NCI-H2227 (cell line): ENCODE results near the gene SNRPA1.
A peak's percentile ranks its signal among the peaks of the same experiment; 100 is the strongest.

Experiments used
- DNase-seq: peaks from one replicate; lab custom pipeline; 2025; ENCODE audit not compliant: unreplicated experiment; lab: John Stamatoyannopoulos, UW

SNRPA1 gene

DNA sequence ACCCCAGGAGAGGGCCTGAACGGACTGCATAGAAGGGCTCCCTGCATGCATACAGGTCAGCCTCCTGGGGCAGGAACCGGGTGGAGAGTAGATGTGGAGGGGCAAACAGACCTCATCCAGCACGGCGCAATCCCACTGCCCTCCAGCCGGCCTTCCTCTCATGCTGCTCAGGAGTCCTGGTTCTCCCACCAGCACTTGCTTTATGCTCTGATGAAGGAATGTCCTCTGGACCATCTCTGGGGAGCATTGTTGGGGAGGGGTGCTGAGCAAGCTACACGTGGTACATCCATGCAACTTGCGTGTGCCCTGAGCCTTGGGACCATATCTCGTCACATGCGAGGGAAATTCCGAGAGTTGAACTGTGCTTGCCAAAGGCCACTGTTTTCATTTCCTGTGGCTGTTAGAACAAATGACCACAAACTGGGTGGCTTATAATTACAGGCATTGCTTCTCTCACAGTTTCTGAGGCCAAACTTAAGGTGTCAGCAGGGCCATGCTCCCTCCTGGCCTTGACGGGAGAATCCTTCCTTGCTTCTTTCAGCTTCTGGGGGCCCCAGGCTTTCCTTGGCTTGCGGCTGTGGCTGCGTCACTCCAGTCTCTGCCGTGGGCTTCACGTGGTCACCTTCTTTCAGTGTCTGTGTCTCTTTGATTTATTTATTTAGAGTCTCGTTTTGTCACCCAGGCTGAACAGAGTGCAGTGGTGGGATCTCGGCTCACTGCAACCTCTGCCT lies 30.0 kb downstream of the SNRPA1 start:
- DNase-seq: no peak

DNA sequence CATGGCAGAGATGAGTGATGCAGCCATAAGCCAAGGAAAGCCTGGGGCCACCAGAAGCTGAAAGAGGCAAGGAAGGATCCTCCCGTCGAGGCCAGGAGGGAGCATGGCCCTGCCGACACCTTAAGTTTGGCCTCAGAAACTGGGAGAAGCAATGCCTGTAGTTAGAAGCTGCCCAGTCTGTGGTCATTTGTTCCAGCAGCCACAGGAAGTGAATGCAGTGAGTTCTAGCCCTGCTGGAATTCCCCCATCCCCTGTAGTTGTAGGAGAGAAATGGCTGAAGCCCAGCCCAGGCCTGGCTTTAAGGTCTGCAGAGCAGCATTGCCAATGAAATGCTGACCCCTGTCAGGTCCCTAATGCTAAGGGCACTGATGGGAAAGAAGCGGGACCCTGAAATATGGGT lies 31.0 kb downstream of the SNRPA1 start:
- DNase-seq: no peak

DNA sequence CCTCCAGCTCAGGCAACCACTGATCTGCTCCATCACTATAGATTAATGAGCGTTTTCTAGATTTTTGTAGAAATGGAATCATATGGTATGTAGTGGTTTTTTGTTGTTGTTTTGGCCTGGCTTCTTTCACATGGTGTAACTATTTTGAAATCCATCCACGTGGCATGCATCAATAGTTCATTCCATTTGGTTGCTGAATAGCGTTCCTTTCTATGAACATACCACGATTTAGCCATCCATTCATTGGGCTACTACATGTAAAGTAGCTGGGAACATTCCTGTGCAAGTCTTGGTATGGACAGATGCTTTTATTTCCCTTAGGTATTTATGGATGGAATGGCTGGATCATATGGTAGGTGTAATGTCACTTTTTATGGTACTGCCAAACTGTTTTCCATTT lies 32.5 kb downstream of the SNRPA1 start:
- DNase-seq: no peak

DNA sequence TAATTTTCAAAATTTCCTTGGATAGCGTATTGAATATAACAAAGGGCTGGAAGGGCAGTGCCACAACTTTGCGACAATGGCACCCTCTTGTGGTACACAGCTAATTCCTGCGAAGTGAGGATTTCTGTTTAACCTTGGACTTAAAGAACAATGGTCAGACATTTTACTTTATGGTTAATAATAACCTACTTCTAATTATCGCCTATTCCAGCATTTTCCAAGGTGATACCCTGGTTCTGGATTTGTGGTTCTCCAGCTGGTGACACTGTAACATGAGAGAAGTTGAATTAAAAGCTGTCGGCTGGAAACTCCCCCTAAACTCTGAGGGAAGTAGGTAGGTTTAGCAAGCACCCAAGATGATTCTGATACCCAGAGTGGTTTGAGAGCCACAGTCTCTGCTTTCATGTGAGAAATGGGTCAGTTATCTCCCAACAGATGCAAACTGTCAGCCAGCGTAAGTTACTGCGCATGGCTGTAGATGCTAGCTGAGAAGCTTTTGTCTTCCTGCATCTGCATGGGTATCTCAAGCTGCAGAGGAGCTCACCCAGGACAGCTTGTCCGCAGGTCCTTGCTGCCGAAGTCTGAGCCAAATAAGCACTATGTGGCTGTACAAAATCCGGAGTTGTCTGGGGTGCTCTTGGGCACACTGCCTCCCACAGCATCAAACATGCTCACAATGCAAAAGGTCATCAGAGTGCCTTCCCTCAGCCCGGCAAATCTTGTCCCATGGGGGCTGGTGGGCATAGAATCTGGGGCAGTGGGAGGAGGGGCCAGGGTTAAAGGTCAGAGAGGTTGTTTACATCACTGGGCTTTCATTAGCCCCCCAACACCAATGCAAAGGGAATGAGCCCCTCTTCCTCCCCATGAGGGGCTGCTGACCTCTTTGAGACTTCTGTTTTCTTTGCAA lies 36.6 kb downstream of the SNRPA1 start:
- peak; percentile 63 for DNase-seq

DNA sequence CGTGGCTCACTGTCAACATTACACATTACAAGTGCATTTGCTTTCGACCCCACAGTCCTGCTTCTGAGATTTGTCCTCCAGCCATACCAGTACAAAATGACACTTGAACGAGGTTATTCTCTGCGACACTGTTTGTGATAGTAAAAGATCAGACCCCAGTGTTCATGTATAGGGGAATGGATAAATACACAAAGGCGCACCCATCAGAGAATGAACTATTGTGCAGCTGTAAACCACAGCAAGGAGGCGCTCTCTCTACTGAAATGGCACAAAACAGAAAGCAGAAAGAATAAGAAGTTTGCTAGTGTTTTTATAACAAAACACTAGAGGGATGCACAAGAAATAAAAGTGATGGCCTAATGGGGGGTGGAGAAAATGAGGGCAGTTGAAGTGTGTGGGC lies 38.3 kb downstream of the SNRPA1 start:
- DNase-seq: no peak

DNA sequence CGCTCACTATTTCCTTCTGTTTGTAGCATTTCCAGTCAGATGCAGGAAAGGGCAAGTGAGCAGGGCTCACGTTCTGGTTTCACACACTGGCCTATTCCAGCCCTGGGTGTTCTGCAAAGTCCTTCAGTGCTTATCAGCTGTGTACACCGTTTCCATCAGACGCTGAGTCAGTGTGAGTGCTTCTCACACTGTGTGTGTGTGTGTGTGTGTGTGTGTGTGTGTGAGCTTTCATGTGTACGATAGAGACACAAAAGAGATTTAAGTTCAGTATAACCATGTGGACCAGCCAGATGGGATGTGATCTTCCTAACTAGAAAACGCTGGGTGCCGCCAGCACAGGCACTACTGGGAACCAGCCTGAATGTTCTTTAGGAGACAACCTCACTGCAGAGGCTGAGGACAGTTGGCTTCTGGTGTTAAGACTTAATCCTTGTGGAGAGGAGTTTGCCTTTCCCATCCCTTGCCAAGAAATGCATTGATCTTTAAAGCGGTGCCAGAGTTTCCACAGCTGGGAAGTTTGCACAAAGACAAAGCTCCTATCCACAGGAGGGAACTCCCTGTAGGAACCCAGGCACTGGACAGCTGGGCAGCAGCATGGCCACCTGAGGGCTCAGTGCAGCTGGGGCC lies 39.3 kb downstream of the SNRPA1 start:
- DNase-seq: peak; percentile 54

DNA sequence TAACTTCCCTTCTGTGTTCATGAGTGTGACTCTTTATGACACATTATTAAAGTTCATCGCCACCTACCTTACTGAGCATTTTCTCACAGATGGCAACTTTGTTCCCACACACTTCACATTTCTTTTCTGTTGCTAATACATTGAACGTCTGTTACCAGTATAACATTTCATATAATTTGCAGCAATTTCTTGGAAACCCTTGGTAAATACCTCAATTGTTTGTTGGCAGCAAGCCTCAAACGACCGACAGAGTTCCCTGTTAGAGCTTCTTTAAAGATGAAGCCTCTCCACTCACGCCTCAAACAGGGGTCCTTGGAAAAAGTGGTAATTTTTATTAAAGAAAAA lies 40.0 kb downstream of the SNRPA1 start:
- DNase-seq: peak; percentile 8

DNA sequence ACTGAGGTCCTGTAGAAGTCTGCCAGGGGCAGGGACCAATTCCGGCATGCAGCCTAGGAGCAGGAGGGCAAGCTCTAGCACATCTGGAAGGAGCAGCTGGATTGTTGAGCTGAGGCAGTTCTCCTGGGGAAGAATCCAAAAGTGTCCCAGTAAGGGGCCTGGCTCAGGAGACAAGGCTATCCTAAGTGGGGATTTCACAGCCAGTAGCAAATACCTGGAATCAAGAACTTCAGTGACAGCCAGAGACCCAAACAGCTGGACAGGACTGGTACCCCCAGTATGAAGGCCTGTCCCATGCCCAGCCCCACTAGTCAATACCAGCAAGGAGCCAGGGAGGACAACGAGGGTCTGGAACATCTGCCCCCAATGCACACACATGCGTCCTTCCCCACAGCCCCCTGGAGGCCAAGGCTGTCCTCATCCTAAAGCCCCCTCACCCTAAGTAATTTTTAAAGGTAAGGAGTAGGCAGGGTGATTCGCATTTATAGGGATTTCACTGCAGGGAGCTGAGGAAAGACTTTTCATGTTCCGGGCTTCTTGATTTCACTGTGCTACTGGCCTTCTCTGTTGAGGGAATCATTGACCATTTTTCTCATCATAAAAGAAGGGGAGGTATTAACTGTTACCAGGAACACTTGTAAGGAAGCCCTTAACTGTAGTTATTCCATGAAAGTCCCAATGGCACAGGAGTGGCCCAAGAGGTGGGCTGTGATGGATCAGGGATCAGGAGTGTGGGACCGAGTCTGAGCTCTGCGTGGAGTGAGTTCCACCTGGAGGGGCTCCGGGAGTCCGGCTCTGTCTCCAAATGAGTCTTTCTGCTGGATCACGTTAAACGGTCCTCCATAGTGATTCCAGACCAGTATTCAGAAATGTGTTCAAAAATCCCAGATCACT lies 40.6 kb downstream of the SNRPA1 start:
- DNase-seq: no peak

DNA sequence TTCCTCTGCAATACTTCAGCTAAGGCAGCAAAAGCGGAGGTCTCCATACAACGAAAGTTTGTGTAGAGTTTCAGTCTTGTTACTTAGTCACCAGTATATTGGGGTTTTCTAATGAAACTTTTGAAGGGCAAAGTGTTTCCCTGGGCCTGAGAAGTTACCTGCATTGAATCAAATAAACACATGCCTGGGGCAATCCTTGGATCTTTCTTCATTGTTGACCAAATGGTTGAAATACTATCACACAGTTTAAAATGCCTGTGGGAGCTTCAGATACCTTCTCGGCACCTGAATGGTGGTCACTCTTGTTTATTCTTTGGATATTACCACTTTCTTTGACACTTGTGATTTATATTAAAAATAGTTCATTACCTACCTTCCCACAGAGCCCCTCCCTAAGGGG lies 42.2 kb downstream of the SNRPA1 start:
- no peak for DNase-seq

DNA sequence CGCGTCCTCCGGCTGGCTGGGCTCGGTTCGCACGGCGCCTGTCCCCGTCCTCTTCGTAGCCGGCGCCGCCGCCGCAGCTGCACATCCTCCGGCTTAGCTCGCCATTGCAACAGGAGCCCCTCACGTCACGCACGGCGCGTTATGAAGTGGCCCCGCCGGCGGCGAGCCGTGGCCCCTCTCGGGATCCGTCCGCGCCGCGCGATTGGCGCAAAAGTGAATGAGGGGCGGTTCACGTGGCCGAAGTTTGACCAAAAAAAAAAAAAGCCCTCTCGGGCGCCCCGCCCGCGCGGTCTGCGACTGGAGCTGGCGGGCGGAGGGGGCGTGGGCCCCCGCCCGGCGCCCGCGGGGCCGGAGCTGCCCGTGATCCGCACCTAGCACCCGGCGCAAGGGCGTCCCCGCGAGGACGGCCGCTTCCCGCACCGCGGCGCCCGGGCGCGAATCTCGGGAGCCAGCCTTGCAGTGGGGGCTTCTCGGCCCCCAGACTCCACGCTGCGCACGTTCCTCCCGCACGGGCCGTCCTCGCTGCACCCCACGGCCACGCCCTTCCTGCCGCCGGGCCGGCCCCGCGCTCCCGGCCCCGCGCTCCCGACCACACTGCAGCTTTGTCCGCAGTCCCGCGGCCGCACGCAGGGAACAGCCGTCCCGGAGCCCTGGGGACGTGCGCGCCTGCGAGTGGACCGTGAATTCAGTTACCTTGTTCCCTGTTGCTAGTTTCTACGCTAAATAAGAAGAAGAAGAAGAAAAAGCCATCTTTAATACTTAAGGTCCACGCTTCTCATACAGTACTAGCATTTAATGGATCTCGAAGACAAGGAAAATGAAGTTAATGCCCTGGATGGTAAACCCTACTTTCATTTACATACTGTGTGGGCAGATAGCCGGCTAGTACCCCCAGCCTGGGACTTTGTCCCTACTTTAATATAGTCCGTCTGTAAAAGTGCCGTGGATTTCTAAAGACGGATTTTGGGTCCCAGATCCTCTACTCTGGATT lies 42.9 kb downstream of the SNRPA1 start, which contains the start of gene CHSY1:
CHSY1 (minus strand) TSS at position 219 of the 991 bp plus-strand sequence. CDS start 592 bp downstream, outside the sequence.
- DNase-seq: peak; percentile 87

DNA sequence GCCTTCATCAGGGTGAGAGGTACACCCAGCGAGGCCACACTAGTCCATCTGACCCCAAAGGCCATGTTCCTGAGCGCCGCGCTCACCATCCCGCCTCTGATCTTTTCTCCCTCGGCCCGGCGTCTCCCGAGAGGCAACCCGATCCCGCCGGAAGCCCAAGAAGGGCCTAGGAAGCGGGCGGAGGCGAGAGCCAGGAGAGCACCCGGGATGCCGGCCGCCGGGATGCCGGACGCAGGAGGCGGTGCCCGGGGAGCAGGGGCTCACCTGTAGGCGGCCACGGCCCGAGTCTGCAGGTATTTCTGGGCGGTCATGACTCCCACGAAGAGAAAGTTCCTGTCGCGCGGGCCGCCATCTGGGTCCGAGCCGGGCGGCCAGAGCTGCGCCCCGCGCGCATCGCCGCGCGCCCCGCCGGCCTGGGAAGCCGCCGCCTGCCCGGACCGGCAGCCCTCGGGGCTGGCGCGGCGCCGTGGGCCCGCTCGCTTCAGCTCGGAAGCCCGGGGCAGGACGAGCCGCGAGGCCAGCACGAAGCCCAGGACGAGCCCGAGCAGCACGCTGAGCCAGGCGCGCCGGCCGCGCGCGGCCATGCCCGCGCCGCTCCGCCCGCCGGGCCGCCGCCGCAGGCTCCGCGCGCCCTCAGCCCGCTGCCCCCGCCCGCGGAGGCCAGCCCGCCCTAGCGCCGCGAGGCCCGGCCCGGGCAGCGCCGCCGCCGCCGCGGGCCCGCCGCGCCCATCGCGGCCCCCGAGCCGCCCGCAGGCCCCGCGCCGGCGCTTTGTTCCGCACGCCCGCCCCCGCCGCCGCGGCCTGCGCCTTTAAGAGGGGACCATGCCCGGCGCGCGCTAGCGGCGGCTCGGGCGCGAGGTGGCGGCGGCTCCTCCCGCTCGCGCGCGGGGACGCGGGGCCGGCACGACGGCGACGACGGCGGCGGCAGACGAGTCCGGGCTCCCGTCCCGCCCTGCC lies 43.9 kb downstream of the SNRPA1 start:
- peak; percentile 78 for DNase-seq

DNA sequence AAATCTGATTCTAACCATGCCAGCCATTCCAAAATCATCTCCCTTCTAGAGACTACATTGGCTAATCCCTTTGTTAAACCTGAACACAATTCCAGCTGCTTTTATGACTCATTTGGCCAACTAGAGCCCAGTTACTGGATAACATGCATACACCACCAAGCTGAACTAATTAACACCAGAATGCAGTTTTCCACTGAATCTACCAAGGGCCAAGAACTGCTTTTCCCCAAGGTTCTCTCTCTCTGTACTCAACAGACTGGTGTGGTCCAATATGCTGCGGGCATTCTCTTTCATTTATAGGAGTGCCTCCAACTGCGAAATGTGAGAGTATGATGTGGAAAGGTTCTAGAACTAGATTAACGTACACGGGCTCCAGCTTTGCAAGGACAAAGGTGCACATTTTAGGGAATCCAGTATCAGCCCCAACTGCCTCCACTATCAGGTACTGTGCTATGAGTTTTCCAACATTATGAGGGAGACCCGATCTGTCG lies 44.7 kb downstream of the SNRPA1 start:
- no peak for DNase-seq

DNA sequence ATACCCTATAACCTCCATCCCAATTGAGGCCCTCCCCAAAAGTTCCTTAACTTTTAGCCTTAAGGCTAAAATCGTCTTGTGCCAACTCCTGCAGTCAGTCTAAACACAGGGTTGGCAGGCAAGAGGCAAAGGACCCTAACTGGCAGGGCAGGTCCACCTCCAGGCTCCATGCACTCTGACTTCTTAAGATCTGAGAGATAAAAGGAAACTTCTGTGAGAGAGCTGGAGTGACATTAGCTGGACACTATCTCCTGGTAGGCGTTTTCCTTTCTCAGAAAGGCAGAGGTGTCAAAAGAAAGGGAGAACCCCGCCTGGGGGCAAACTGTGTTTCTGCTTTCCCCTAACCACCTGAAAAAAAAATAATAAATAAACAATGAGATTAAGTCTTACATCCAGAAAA lies 46.8 kb downstream of the SNRPA1 start:
- no peak for DNase-seq

DNA sequence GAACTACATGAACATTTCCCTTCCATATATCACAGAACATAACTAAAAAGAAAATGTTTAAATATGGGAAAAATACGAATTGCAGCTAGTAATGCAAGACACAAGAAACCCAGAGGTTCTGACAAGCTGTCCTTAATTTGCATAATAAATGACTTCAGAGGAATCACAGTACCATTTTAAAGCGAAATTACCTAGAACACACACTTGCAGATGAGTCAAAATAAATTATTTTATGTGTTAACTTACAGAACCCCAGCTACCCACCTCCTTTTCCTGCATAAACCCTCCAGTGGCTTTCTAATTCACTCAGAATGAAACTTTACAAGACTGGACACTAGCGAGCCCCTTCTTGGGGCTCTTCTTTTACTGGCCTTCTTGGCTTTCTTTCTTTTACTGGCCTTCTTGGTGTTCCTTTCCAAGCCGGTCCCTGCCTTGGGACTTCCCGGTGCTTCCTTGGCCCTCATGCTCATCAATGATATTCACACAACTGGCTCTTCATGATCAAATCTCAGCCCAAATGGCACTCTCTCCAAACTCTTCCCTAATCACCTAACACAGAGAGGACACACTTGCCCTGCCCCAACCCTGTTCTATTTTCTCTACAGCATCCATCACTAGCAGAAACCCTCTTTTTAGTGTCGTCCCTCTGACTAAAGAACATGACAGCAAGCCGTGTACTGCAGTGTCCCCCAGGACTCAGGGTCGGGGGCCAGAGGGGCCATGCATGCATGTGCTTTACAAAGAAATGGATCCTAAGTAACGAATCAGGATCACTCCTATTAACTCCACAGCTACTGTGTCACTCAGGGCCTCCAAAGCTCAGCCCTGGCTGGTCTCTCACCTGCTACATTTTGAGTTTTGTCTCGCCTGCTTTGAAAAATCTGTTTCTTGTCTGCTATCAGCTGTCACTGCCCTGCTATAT lies 48.0 kb downstream of the SNRPA1 start:
- DNase-seq: no peak

DNA sequence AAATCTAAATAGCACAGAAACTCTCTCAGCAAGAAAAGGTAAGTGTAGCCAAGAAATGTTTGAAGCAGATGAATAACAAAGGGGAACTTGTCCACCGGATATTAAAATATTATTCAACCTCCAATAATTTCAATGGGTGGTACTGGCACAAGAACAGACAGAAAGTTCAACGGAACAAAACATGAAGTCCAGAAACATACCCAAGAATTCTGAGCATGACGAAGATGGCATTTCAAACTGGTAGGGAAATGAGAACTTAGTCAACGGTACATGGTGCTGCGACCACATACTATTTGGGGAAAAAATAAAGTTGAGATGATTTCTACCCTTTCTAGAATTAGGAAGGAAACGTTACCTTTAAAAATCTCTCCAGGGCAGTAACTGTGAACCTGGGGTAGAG lies 48.7 kb downstream of the SNRPA1 start:
- no peak for DNase-seq

DNA sequence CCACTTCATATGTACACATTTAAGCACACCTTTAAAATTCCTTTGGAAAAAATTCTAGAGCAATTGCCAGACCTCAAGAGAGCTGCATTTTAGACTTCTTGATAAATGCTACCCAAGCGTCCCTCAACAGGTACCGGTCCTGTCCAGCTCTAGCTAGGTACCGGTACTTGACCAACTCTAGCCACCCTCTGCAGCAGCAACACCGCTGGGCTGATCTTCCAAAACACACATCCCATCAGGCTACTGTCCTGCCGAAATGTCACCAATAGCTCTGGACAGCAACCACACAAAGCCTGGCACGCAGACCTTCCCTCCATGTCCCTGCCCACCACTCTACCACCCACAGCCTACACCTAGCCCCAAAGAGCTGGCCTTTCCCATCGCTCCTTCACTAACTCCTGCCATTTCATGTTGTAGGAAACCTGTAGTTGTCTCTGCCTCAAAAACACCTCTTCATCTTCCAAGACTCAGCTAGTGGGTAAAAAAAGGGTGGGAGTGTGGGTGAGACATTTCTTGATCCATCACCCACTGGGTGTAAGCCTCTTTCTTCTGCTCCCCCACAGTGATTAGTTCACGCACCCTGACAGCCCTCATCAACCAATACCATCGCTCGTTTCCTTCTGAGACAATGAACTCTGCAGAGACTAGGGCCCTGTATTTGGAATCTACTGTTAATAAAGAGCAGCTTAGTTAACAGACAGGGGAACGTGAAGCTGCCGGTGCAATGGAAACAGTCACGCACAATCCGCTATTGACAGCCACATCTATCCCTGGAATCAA lies 50.0 kb downstream of the SNRPA1 start:
- no peak for DNase-seq
